ENCODE data around the gene GBA2.

DNA sequence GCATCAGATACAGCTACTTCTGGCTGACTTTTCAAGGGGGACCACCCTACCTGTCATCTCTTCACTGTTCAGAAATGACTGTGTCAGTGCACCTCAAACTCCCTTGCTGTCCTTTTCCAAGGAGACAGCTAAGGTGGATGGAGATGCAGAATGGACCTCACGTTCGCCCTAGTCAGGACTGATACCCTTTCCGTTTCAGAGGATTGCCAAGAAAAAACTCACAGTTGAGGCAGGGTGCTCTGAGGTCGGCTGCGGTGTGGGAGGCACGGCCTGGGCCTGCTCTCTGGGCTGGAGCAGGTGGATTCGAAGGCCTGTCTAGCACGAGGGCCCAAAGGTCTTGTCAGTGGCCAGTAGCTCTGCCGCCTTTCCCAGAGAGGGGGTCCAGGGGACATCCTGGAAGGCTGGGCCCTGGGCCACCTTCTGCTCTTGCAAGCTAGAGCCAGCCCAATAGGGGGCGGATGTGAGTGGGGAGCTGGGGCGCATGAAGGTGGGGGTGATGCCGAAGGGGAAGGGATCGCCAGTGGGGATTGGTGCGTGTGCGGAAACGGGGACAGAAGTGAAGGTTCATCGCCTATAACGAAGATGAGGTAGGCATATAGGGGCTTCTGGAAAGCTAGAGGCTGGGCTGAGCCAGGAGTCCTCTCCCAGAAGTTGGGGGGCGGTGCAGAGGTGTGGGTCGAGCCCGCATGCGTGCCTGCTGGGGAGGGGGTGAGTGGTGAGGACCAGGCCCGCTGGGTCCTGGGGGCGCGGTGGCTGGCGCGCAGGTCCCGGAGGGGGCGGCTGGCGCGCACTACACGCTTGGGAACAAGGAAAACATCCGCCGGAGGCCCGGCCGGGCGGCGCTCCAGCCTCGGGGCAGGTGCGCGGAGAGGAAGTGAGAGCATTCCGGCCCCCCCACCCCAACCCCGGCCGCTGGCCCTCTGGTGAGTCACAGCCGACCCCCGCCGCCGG is 7.5 kb upstream of the GBA2 start:
- TF ChIP-seq POLR2A (IDR thresholded peaks at IDR 0.05; ENCODE audit: low read length) (peak; percentile 28), GATA1 (IDR thresholded peaks at IDR 0.05; ENCODE audit: low read depth, low read length) (no peak)

Data from erythroblast (primary cell).